DMS 273 (cell line): ENCODE measurements around the gene TRH.

Experiments used
- DNase-seq: peaks from one replicate; lab custom pipeline; 2025; ENCODE audit not compliant: unreplicated experiment; lab: John Stamatoyannopoulos, UW

TRH gene

DNA sequence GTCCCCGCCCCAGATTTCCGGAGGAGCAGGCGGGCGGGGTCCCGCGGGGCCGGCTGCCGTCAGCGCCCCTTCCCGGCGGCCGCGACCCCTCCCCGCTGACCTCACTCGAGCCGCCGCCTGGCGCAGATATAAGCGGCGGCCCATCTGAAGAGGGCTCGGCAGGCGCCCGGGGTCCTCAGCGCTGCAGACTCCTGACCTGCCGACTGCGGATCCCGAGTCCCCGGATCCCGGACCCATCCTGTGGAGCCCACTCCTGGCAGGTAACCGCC, at the start of gene TRH:
Gene TRH, plus strand, starts transcription at position 157 of the 269 bp plus-strand sequence. CDS start 1,097 bp downstream, outside the sequence.
- DNase-seq: no peak

DNA sequence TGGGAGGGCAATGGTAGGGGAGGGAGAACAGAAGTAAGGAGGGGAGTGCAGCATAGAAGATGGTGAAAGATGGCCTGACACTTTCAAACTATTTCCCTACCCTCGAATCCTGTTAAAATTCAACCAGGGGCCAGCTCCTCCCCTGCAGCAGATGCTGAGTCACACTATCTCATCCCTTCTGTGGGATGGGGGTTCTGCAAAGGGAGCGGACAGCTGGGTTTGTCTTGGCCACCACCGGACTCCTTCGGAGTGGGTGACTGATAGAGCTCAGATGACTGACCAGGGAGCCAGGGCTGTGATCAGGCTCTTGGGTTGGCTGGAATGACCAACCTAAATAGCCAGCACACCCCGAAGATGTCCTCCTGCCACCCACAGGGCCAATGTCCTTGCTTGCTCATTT, 47.4 kb upstream of the TRH start:
- no peak for DNase-seq

DNA sequence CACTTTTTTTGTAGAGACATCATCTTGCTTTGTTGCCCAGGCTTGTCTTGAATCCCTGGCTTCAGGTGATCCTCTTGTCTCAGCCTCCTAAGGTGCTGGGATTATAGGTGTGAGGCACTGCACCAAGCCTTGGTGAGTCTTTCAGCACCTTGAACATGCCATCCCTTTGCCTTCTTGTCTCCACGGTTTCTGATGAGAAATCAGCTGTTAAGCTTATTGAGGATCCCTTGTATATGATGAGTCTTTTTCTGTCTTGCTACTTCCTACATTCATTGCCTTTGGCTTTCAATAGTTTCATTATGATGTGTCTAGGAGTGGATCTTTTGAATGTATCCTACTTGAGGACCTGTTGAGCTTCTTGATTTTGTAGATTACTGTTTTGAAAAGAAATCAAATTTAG, 45.1 kb upstream of the TRH start:
- no peak for DNase-seq

DNA sequence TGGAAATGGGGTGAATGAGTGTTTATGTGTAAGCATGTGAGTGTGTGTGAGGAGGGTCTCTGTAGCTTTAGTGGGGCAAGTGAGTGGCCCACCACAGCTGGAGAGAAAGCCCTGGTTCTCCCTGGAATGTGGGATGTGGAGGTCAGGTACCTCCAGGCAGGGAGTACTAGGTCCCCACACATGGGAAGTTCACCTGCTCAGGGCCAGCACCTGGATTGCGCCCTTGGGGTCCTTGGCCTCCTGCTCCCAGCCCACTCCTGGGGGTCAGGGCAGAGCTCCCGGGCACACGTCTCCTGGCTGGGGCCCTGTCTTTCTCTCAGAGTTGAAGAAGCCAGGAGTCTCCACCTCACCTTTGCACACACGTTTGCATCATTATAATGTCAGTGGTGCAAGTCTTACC, 41.0 kb upstream of the TRH start:
- no peak for DNase-seq

- DNase-seq: peak; percentile 69
Observed at GRCh38 chr3:129934234-129935123, 40.0 kb upstream of the TRH start.

DNA sequence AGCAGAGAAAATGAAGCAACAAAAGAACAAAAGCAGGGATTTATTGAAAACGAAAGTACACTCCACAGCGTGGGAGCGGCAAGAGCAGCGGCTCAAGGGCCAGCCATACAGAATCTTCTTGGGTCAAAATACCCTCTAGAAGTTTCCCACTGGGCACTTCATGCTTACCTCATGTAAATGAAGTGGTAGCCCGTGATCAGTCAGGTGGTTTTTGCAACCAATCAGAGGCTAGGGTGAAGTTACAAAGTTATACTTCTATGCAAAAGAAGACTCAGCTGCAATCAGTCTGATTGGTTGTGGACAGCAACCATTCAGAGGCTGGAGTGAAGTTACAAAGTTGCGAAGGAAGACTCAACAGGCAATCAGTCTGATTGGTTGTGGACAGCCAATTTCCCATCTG, 37.8 kb upstream of the TRH start:
- peak; percentile 28 for DNase-seq

DNA sequence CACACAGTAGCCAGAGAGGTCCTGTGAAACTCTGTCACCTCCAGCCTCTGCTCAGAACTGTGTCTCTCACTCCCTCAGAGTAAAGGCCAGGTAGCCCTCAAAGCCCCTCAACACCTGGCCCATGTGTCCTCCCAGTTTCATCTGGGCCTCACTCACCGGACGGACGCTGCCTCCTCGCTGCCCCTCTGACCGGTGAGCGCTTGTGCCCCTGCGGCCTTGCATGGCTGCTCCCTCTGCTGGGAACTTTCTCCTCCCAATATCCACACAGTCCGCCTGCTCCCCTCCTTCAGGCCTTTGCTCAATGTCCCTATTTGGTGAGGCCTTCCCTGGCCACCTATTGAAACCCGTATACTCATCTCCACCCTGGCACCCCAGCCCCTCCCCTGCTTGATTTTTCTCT, 36.8 kb upstream of the TRH start:
- DNase-seq: no peak

DNA sequence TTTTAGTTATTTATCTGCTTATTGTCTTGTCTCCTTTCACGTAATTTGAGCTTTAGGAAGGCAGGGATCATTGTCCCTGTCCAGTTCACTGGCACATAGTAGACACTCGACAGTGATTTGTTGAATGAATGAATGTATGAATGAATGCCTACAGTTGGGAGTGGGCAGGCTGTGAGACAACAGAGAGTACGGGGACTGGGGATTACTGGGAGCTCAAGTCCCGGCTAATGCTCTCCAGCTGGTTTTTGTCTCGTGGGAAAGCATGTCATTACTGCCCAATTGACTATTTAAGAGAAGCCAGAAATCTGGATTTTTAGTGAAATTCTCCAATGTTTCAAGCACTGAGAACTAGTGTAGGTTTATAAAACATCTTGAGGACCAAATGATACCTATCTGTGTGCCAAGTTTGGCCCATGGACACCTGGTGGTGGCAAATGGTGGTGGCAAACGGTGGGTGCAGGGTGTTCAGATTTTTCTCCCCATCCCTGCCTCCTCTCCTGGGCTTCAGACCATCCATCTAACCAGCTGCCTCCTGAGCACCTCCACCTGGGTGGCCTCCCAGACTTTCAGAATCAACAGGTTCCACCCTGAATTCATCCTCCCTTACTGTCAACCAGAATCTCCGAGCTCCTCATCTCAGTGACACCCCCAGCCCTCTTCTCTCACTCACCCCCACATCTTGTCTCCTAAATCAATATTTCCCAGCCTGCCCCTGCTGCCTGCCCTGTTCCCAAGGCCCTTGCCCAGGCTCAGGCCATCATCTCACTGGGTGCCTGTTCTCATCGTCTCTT, 36.2 kb upstream of the TRH start:
- peak; percentile 30 for DNase-seq

DNA sequence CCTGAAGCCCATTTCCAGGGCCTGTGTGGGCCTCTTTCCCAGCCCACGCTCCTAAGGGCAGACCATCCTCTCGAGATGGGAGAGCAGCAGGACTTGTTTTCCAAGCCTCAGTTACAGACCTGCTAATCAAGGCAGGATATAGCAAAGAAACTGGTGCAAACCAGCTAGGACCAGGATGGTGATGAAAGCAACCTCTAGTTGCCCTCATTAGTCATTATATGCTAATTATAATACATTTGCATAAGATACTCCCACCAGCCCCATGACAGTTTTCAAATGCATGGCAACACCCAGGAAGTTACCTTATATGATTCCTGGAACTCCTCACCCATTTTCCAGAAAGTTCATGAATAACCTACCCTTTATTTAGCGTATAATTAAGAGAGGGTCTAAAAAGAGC, 34.4 kb upstream of the TRH start:
- no peak for DNase-seq

- peak; percentile 90 for DNase-seq
Observed at GRCh38 chr3:129942296-129942695, 32.2 kb upstream of the TRH start.

- DNase-seq: no peak
Observed at GRCh38 chr3:129943020-129943419, 31.5 kb upstream of the TRH start.

DNA sequence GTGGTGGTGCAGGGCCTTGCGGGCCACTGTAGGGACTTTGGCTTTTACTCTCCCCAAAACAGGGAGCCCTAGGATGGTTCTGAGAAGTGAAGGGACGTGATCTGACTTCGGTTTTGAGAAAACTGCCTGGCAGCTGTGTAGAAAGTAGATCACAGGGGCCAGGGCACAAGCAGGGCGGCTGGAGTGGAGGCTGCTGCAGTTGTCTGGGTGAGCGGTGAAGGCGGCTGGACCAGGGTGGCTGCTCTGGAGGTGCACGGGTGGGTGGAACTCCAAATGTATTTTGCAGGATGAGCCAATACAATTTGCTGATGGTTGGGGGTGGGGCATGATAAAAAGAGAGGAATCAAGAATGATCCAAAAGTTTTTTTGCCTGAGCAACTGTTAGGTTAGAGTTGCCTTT, 29.8 kb upstream of the TRH start:
- DNase-seq: no peak

DNA sequence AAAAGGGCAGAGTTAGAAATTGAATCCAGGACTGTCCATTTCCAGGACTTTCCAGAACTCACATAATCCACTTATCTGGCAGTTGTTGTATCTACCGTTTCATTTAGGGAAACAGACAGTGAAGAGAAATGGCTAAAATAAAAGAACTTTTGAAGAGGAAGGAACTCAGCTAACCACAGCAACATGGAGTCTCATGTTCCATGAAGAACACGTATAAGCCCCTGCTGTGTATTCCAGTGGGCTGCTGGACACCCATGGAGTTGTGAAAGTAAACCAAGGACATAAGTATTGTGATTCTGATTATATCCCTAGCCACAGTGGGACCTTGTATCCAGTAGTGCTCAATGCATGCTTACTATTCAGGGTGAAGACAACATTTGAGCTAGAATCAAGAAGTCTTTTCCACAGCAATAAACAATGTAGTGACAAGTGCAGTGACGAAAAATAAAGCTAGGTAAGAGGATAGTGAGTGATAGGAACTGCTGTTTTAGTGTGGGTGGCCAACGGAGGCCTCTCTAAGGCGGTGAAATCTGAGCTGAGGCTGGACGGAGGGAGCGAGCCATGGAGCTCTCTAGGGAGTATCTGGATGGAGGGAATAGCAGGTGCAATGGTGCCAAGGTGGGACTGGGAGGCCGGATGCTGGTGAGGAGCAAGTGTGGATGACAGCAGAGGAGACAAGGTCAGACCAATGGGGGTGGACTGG, 26.8 kb upstream of the TRH start:
- DNase-seq: no peak

DNA sequence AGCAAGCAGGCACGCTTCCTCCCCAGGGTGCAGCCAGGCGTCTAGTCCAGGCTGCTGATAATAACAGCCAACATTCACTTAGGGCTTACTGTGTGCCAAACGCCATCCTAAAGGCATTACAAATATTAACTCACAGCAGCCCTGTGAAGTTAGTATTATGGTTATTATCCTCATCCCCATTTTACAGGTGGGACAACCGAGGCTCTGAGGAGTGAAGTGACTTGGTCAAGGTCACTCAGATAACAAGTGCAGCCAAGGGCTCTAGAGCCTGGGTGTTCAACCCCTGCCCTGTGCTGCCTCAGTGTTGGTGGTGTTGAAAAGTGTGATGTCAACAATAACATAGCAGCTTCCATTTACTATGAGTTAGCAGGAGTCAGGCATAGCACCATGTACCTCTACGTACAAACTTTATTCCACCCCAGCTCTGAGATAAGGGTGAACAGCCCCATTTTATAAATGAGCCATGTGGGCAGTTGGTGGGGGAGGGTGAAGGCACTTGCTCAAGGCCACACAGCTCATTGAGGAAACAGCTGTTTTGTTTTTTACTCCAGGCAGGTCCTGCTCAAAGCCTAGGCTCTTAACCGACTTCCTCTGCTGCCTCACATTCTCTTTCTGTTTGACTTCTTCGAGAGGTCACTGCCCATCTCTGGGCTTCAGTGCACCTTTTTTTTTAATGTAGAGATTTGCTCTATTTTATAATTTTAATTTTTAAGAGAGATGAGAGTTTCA, 24.0 kb upstream of the TRH start:
- DNase-seq: peak; percentile 26

- no peak for DNase-seq
Observed at GRCh38 chr3:129952556-129953355, 21.8 kb upstream of the TRH start.

GRCh38 chr3:129953621-129954020, 20.9 kb upstream of the TRH start:
- peak; percentile 63 for DNase-seq

DNA sequence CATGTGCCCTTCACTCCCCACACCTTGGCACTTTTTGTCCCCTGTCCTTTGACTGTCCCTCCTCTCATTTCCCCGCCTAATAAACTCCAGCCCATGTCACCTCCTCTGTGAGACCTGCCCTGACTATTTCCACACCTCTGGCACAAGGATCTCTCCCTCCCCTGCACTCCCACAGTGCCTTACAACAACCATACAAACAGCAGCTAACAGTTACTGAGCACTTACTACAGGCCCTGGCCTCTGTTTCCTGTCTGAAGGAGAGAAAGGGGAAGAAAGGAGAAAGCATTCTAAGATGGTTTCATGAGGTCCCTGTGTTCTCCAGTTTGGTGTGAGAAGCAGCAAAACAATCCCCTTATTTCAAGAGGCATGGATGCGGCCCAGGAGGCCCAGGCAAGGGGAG, 20.0 kb upstream of the TRH start:
- no peak for DNase-seq

GRCh38 chr3:129956936-129957335, 17.6 kb upstream of the TRH start:
- no peak for DNase-seq

DNA sequence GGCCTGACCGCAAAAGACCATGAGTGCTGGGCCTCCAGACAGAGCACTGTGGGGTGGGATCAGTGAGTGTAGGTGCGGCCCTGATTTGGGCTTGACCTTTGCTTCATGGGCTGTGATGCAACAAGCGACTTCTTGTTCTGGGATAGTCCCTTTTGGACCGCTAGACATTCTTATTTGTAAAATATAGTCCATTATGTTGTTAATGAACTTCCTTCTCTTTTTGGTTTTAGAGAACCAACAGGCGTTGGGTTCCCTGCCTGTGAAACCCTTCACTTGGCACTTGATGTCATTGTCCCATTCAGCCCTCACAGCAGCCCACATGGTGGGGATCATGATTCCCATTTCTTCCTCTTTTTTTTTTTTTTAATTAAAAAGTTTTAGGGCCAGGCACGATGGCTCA, 15.8 kb upstream of the TRH start:
- no peak for DNase-seq

GRCh38 chr3:129961141-129961541, 13.4 kb upstream of the TRH start:
- peak; percentile 37 for DNase-seq
